ENCODE data around the gene SLC30A3. TPM values are rescaled to one million over a fixed set of nuclear protein-coding genes. Genes with fewer than 3 reads are reported as not detected.

Gene SLC30A3
- total and polyA plus RNA-seq, 2 of the 13 experiments (the other 11 are each of a cell fraction or from before 2014, with no cell fraction given), result 0.38 to 0.79 TPM

GRCh38 chr2:27308359-27308881 is 45.6 kb upstream of the SLC30A3 start, which contains the start of gene UCN:
Gene UCN (minus strand): TSS chr2:27308445. CDS start chr2:27307895, 550 bp downstream.
- no peak for ATAC-seq
- no peak for DNase-seq (ENCODE audit: low spot score)
- no peak within 1 kb of the TSS for H3K27ac ChIP-seq (ENCODE audit: extremely low read length, insufficient read depth, low read length)
- peaks cover 0 to 2% of the 10 kb centered on the region in 2 experiments; a peak in 2 of 5 replicates for H3K36me3 ChIP-seq (replicated peaks in 1 of 2; ENCODE audit: control insufficient read depth in 1 of 2, insufficient read depth in 2 of 2, low read length in 2 of 2)
- peaks cover 0 to 5% of the 10 kb centered on the region in 2 experiments; a peak in 2 of 5 replicates for H3K27me3 ChIP-seq (ENCODE audit: control insufficient read depth in 1 of 2, insufficient read depth in 2 of 2, low read length in 2 of 2)
- H3K4me3 ChIP-seq (replicated peaks in 1 of 3; ENCODE audit: insufficient read depth in 1 of 3, low read depth in 2 of 3, low read length in 3 of 3), result no peak within 1 kb of the TSS
- no TSS peak for BruUV-seq (replicated peaks)
- ChIA-PET POLR2A (interaction anchor here (1.7 kb wide), 1 partner anchor 9 kb away, joined by 3 read pairs; no protein-coding TSS in a partner anchor), CTCF (ENCODE audit: low intra/inter-chr PET ratio, low total read pairs) (no interaction called here)
- no peak for FAIRE-seq
- H3K79me2 ChIP-seq (ENCODE audit: insufficient read depth, low read length), result no peaks in the 10 kb centered on the region
- no peak within 1 kb of the TSS for H2AFZ ChIP-seq (ENCODE audit: low read length)
- intact Hi-C loops (cut with micrococcal nuclease; ENCODE audit: unreplicated experiment) (no loop called here), in situ Hi-C loops (cut with HindIII; ENCODE audit: extremely low pct_ligation_motif_present, low pct_unique_long_range_greater_than_20kb) (no loop called here)
- 91% methylated on average over 23 of the region's 25 CpGs for WGBS (ENCODE audit: low lambda C conversion rate)
- H3K9me3 ChIP-seq (ENCODE audit: low read length), result no peaks in the 10 kb centered on the region
- H3K4me1 ChIP-seq (ENCODE audit: insufficient read depth, low read length), result peaks cover 28% of the 10 kb centered on the region
- no peaks in the 10 kb centered on the region for H4K20me1 ChIP-seq (ENCODE audit: insufficient read depth, low read length)
- no peak within 1 kb of the TSS for H3K4me2 ChIP-seq (ENCODE audit: low read depth, low read length)
- H3K9ac ChIP-seq (ENCODE audit: insufficient read depth, low read depth, low read length), result no peak within 1 kb of the TSS
- TF ChIP-seq REXO4 (CRISPR knock-in tag; IDR thresholded peaks at IDR 0.05; ENCODE audit: borderline replicate concordance) (no peak), GZF1 (CRISPR knock-in tag; IDR thresholded peaks at IDR 0.05) (no peak), REST (IDR thresholded peaks at IDR 0.05; ENCODE audit: borderline replicate concordance in 1 of 2, low read depth in 1 of 2, low read length in 2 of 2) (peak; percentile 83 to 91), SAFB2 (CRISPR knock-in tag; IDR thresholded peaks at IDR 0.05; ENCODE audit: borderline replicate concordance, low read depth) (no peak), MBD4 (IDR thresholded peaks at IDR 0.05; ENCODE audit: borderline replicate concordance, low read length) (no peak), ZNF687 (CRISPR knock-in tag; IDR thresholded peaks at IDR 0.05) (peak; percentile 18), ZUFSP (CRISPR knock-in tag; IDR thresholded peaks at IDR 0.05; ENCODE audit: borderline replicate concordance) (no peak), GABPA (IDR thresholded peaks at IDR 0.05; ENCODE audit: low read depth, low read length) (no peak), GABPA (CRISPR knock-in tag; IDR thresholded peaks at IDR 0.05; ENCODE audit: low read depth) (no peak), YY1 (IDR thresholded peaks at IDR 0.05; ENCODE audit: insufficient read depth, insufficient replicate concordance, low read depth, low read length) (no peak), IRF1 (CRISPR knock-in tag; IDR thresholded peaks at IDR 0.05; ENCODE audit: low read depth) (no peak), ZNF232 (CRISPR knock-in tag; IDR thresholded peaks at IDR 0.05; ENCODE audit: borderline replicate concordance) (no peak), CENPBD1 (CRISPR knock-in tag; IDR thresholded peaks at IDR 0.05; ENCODE audit: borderline replicate concordance, low read depth) (no peak)
